Natural killer cell (primary cell): Measurements from ENCODE around the gene ABCB8. TPM values are rescaled to one million over a fixed set of nuclear protein-coding genes. Genes with fewer than 3 reads are reported as not detected.

Source experiments
- ATAC-seq, 3 donors: fragments of 150-1000 bp in 2 of 3; fragments of 200-7000 bp in 1 of 3; cut with Tn5 transposase; 1 replicate in 1 of 3; 2 replicates in 2 of 3; pipeline ENCODE4 v1.10.0; 2021; ENCODE audit warnings: mild to moderate bottlenecking in 2 of 3, moderate library complexity in 2 of 3
- DNase-seq, 2 donors: peaks; one replicate each; pipeline versions ENCODE4 v3.0.0 to v3.0.0-alpha.2; 2013 to 2021; ENCODE audit warnings: mixed read lengths in 1 of 2
- H3K27ac ChIP-seq: one replicate; pipeline ENCODE4 v1.5.1; 2013; ENCODE audit warnings: mild to moderate bottlenecking, low read length
- H3K27me3 ChIP-seq: one replicate; pipeline ENCODE4 v1.6.1; 2013; ENCODE audit warnings: low read length; ENCODE audit not compliant: control insufficient read depth, insufficient read depth
- H3K36me3 ChIP-seq: one replicate; pipeline ENCODE4 v1.6.1; 2013; ENCODE audit warnings: low read length; ENCODE audit not compliant: control insufficient read depth, insufficient read depth
- H3K4me1 ChIP-seq: one replicate; pipeline ENCODE4 v1.6.1; 2013; ENCODE audit warnings: low read length; ENCODE audit not compliant: control insufficient read depth, insufficient read depth
- H3K4me3 ChIP-seq: one replicate; pipeline ENCODE4 v1.5.1; 2013; ENCODE audit warnings: low read length
- H3K9me3 ChIP-seq: one replicate; pipeline ENCODE4 v1.6.1; 2013; ENCODE audit warnings: low read length; ENCODE audit not compliant: control insufficient read depth, insufficient read depth
- H3K27ac Mint-ChIP-seq, 2 donors: one replicate each; pipeline ENCODE4 v1.8.0; 2022; ENCODE audit warnings: mild to moderate bottlenecking in 2 of 2, mixed read lengths in 2 of 2, moderate library complexity in 1 of 2
- H3K27me3 Mint-ChIP-seq, 2 donors: one replicate each; pipeline ENCODE4 v1.8.0; 2022; ENCODE audit warnings: low read depth in 2 of 2, mixed read lengths in 2 of 2
- H3K36me3 Mint-ChIP-seq: one replicate; pipeline ENCODE4 v1.8.0; 2022; ENCODE audit warnings: mixed read lengths
- H3K4me1 Mint-ChIP-seq, 2 donors: one replicate each; pipeline ENCODE4 v1.8.0; 2022; ENCODE audit warnings: mixed read lengths in 2 of 2
- H3K4me3 Mint-ChIP-seq: one replicate; pipeline ENCODE4 v1.8.0; 2022; ENCODE audit warnings: mild to moderate bottlenecking, moderate library complexity, mixed read lengths
- H3K9me3 Mint-ChIP-seq, 2 donors: one replicate each; pipeline ENCODE4 v1.8.0; 2022; ENCODE audit warnings: mixed read lengths in 2 of 2
- WGBS: methylation state at CpG from one replicate; pipeline ENCODE4 v1.1.7; 2013; ENCODE audit warnings: missing lambda C conversion rate; ENCODE audit not compliant: insufficient coverage; 5-methylcytosine and 5-hydroxymethylcytosine counted together
- intact Hi-C: fragments of 100-400 bp; cut with micrococcal nuclease; formaldehyde crosslinking; loops from one replicate; pipeline ENCODE4 v1.14.2; 2022
- total RNA-seq, 4 donors: library from RNA; stranded (reverse); fragments of 120-200 nt in 1 of 4; gene quantifications; one replicate each; pipeline versions ENCODE4 v1.2.3 to v1.2.4, GENCODE V29; 2013 to 2022
- TF ChIP-seq, protein P1 (sequence below): fragments of 200-600 bp; IDR thresholded peaks from one replicate; pipeline ENCODE4 v1.8.0; 2022; ENCODE audit warnings: antibody characterized with exemption

ABCB8 gene
- total RNA-seq, 3 donors from 2014 or later (not counting 1 experiment from before 2014, with no cell fraction given), result 50.6 to 60.5 (median 53.7) TPM

DNA sequence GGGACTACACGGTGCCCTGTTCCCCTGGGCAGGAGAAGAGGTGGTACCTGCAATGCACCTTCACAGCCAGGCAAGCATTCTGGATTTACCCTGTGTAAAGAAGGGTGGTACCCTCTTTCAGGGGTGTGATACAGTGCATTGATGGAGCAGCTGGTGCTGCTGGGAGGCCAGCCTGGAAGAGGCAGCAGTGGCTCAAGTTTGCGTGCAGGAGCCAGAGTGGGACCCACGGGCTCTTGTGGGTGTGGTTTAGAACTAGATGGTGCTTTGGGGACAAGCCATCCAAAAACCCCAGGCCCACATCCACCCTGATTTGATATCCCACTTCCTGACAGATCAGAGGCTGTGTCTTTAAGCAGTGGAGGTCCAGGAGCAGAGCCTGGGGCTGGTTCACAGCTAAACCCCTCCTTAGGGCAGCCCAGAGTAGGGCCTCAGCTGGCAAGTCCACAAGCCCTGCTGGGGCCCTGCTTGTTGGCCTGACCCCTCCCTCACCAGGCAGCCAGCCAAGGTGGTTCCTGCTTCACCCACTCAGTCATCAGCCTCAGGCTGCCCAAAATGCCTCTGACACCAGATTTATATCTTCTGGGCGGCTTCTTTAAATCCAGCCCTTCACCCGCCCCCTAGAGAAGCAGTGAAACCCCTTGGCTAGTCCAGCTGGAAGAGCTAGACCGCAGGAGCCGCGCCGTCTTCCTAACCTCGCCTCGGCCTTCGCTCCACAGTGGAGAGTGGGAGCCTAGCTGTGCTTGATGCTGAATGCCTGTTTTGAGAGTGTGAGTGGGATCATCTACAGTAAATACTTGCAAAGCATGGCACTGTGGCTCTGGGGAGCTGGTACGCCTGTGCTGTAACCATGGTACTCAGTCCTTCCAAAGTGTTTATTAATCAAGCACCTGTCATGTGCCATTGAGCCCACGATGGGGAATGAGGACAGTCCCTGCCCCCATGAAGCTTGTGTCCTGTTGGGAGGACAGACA is 18.6 kb downstream of the ABCB8 start:
- TF ChIP-seq, protein P1, sequence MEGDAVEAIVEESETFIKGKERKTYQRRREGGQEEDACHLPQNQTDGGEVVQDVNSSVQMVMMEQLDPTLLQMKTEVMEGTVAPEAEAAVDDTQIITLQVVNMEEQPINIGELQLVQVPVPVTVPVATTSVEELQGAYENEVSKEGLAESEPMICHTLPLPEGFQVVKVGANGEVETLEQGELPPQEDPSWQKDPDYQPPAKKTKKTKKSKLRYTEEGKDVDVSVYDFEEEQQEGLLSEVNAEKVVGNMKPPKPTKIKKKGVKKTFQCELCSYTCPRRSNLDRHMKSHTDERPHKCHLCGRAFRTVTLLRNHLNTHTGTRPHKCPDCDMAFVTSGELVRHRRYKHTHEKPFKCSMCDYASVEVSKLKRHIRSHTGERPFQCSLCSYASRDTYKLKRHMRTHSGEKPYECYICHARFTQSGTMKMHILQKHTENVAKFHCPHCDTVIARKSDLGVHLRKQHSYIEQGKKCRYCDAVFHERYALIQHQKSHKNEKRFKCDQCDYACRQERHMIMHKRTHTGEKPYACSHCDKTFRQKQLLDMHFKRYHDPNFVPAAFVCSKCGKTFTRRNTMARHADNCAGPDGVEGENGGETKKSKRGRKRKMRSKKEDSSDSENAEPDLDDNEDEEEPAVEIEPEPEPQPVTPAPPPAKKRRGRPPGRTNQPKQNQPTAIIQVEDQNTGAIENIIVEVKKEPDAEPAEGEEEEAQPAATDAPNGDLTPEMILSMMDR, result no peak
- no peaks in the 10 kb centered on the region for H3K9me3 ChIP-seq

DNA sequence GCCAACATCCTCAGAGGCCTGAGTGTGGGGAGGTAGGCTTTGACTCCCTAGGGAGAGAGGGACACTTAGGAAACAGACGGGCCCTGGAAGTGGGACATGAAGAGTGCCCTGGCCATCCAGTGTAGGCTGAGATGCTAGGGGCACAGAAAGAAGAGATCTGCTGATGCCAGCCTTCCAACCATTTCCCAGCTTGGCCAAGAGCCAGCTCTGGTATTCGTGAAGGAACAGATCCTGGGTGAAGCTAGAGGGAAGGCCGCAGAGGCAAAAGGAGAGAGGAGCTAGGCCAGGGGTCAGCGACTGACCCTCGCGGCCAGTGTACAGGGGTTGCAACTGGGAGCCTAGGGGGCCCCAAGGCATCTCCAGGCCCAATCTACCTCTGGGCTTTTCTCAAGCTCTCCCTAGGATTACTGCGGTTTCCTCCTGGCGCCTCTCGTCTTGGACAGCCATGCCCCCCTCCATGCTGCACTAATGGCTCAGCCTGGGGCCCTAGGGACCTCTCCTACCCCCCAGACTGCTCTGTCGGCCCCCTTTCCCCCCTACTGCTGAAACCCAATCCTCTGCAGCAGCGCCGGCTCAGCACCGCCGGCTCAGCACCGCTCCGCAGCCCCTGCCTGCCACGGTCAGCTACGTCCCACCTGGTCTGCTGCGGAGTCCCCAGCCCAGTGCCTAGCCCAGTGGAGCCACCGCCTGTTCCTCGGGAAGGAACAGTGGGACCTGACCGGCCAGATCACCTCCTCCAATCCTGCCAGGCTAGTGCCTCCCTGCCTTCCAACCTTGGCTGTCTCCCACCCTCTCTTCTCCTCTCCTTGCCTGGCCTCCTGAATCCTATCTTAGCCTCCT is 19.9 kb downstream of the ABCB8 start, which contains the start of gene ASIC3:
TSS of gene ASIC3 (plus strand) at position 556 of the 840 bp plus-strand sequence. CDS start 355 bp downstream, outside the sequence.
- Mint-ChIP-seq H3K27me3 (peaks cover 0 to 9% of the 10 kb centered on the region in 2 donors), H3K36me3 (no peaks in the 10 kb centered on the region), H3K4me3 (no peak within 1 kb of the TSS), H3K9me3 (no peaks in the 10 kb centered on the region), H3K4me1 (peaks cover 0 to 10% of the 10 kb centered on the region in 2 donors), H3K27ac (no peak within 1 kb of the TSS)
- intact Hi-C loops, result no loop called here
- DNase-seq (no peak), ATAC-seq (no peak)
- Histone ChIP-seq H3K36me3 (peaks cover 6% of the 10 kb centered on the region), H3K9me3 (no peaks in the 10 kb centered on the region), H3K4me1 (peaks cover 4% of the 10 kb centered on the region), H3K4me3 (no peak within 1 kb of the TSS), H3K27me3 (no peaks in the 10 kb centered on the region), H3K27ac (no peak within 1 kb of the TSS)
- TF ChIP-seq, protein P1, result no peak
- 95% methylated on average over 22 of the region's 22 CpGs for WGBS

More for the DNA sequence above, 18.6 kb downstream of the ABCB8 start:
- H3K9me3 Mint-ChIP-seq, result no peaks in the 10 kb centered on the region
- H3K27ac Mint-ChIP-seq, result no peak overlapping the region
- no peak for ATAC-seq
- no peak for DNase-seq
- H3K4me1 Mint-ChIP-seq, result peaks cover 0 to 5% of the 10 kb centered on the region in 2 donors
- Histone ChIP-seq H3K27me3 (no peaks in the 10 kb centered on the region), H3K36me3 (peaks cover 6% of the 10 kb centered on the region), H3K27ac (no peak overlapping the region), H3K4me3 (no peak overlapping the region), H3K4me1 (peaks cover 4% of the 10 kb centered on the region)
- 64% methylated on average over 13 of the region's 14 CpGs for WGBS
- H3K36me3 Mint-ChIP-seq, result no peaks in the 10 kb centered on the region
- H3K4me3 Mint-ChIP-seq, result no peak overlapping the region
- intact Hi-C loops, result no loop called here
- H3K27me3 Mint-ChIP-seq, result peaks cover 0 to 5% of the 10 kb centered on the region in 2 donors

DNA sequence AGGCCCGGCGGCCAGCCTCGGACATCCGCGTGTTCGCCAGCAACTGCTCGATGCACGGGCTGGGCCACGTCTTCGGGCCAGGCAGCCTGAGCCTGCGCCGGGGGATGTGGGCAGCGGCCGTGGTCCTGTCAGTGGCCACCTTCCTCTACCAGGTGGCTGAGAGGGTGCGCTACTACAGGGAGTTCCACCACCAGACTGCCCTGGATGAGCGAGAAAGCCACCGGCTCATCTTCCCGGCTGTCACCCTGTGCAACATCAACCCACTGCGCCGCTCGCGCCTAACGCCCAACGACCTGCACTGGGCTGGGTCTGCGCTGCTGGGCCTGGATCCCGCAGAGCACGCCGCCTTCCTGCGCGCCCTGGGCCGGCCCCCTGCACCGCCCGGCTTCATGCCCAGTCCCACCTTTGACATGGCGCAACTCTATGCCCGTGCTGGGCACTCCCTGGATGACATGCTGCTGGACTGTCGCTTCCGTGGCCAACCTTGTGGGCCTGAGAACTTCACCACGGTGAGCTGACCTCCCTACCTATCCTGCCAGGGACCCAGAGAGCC is 20.7 kb downstream of the ABCB8 start:
- ATAC-seq (no peak), DNase-seq (no peak)
- WGBS, result 94% methylated on average over 38 of the region's 38 CpGs
- Histone ChIP-seq H3K4me3 (no peak overlapping the region), H3K4me1 (peaks cover 4% of the 10 kb centered on the region), H3K27ac (no peak overlapping the region), H3K27me3 (no peaks in the 10 kb centered on the region), H3K9me3 (no peaks in the 10 kb centered on the region), H3K36me3 (peaks cover 6% of the 10 kb centered on the region)
- no peak overlapping the region for H3K4me3 Mint-ChIP-seq
- no peaks in the 10 kb centered on the region for H3K9me3 Mint-ChIP-seq
- intact Hi-C loops, result no loop called here
- H3K36me3 Mint-ChIP-seq, result no peaks in the 10 kb centered on the region
- no peak overlapping the region for H3K27ac Mint-ChIP-seq
- peaks cover 0 to 9% of the 10 kb centered on the region in 2 donors for H3K27me3 Mint-ChIP-seq
- TF ChIP-seq, protein P1, result no peak
- peaks cover 0 to 10% of the 10 kb centered on the region in 2 donors for H3K4me1 Mint-ChIP-seq
